ENCODE data around the gene TMPRSS2. TPM values are rescaled to one million over a fixed set of nuclear protein-coding genes. Genes with fewer than 3 reads are reported as not detected.

The TMPRSS2 gene
- total RNA-seq = 1 to 10 TPM in 2 of 4 donors, under 1 TPM in 1, not detected in 1; 0.33 to 2.8 (median 2.1) TPM
- polyA plus RNA-seq = 100 to 1,000 TPM in 2 of 3 donors, 10 to 100 TPM in 1; 66.1 to 434 (median 117) TPM

DNA sequence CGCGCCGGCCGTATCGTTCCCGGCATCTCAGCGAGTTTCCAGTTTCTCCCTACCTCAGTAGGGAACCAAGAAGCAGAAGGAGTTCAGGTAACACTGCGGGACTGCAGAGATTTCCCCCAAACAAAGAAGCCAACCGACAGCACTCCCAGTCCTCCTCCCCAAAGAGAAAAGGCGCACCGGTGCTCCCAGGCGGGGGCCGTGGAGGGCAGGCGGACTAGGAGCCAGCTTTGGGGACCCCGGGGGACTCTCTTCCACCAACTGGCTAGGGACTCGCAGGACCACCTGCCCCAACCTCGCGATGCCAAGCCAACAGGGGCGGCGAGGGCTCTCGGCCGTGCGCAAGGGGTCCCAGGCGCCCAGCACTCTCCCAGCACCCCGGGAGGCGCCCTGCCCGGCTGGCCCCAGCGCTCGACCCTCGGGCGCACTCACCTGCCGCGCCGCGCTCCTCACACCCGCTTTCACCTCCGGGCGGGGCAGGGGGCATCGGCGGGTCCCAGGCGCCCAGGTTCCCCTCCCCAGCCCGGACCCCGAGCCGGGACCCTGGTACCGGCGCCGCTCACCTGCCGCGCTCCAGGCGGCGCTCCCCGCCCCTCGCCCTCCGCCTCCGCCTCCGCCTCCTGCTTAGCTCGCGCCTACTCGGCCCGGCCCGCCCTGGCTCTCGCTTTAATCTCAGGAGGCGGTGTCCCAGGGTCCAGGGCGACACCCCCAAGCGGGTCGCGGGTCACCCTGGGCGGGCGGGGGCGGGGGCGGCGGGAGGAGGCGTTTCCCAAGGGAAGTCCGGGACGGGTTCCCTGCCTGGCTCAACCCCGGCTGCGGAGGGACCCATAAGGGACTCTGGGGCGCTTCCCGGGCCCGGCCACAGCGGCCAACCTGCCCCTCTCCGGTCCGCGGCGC, at the start of gene TMPRSS2:
Gene TMPRSS2 (minus strand): TSS at position 638 of the 894 bp plus-strand sequence. CDS start 10,025 bp downstream, outside the sequence.
- Histone ChIP-seq H3K27ac (peak within 1 kb of the TSS in 1 of 4 donors; percentile 53), H3K4me1 (peaks cover 0 to 19% (median 16%) of the 10 kb centered on the region in 4 donors), H3K4me3 (peak within 1 kb of the TSS in 3 of 4 donors; percentile 16 to 35 (median 26)), H3K9me3 (no peaks in the 10 kb centered on the region), H3K27me3 (peaks cover 21 to 65% (median 47%) of the 10 kb centered on the region in 3 donors), H3K36me3 (no peaks in the 10 kb centered on the region)
- TF ChIP-seq POLR2AphosphoS5 (IDR thresholded peaks at IDR 0.05) (peak in 1 of 4 donors; percentile 48), EP300 (IDR thresholded peaks at IDR 0.05) (no peak), POLR2A (IDR thresholded peaks at IDR 0.05) (no peak), CTCF (IDR thresholded peaks at IDR 0.05) (no peak)
- intact Hi-C loops (cut with DNase I) = no loop called here
- DNase-seq = no peak
- WGBS, 2 donors = 1 to 2% methylated on average over 85 of the region's 85 CpGs

DNA sequence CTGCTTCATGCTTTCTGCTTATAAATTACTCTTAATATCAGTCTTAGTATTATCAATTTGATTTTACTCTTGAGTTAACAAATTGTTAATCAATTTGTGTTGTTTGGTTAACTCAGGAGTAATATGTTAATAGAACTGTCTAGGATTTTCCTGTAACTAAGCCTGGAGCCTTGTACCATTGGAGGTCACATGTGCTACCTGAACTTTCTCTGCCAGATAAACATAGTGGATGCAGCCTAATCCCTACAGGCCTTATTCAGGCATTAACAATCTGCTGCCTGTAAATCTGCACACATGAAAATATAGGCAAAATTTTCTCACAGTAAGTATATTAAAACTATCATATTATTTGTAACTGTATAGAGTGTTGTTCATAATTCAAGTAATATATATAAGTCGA, 47.1 kb upstream of the TMPRSS2 start:
- Histone ChIP-seq H3K27ac (no peak overlapping the region), H3K27me3 (no peaks in the 10 kb centered on the region), H3K4me1 (no peaks in the 10 kb centered on the region), H3K36me3 (no peaks in the 10 kb centered on the region), H3K9me3 (no peaks in the 10 kb centered on the region), H3K4me3 (no peak overlapping the region)
- DNase-seq = no peak
- no peak for TF ChIP-seq POLR2A (IDR thresholded peaks at IDR 0.05)
- TF ChIP-seq POLR2AphosphoS5 (IDR thresholded peaks at IDR 0.05) = no peak
- no peak for TF ChIP-seq EP300 (IDR thresholded peaks at IDR 0.05)
- TF ChIP-seq CTCF (IDR thresholded peaks at IDR 0.05) = no peak
- intact Hi-C loops (cut with DNase I) = no loop called here
- WGBS, 2 donors = 80 to 87% methylated on average over 1 of the region's 1 CpG

DNA sequence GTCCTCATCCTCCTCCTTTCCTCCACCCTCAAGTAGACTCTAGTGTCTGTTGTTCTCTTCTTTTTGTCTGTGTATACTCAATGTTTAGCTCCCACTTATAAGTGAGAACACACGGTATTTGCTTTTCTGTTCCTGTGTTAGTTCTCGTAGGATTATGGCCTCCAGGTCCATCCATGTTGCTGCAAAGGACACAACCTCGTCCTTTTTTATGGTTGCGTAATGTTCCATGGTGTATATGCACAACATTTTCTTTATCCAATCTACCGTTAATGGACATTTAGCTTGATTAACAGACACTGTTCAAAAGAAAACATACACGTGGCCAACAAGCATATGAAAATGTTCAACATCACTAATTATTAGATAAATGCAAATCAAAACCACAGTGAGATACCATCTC, 44.3 kb upstream of the TMPRSS2 start:
- Histone ChIP-seq H3K4me3 (no peak overlapping the region), H3K27ac (no peak overlapping the region), H3K27me3 (no peaks in the 10 kb centered on the region), H3K9me3 (no peaks in the 10 kb centered on the region), H3K4me1 (no peaks in the 10 kb centered on the region), H3K36me3 (no peaks in the 10 kb centered on the region)
- intact Hi-C loops (cut with DNase I) = no loop called here
- TF ChIP-seq CTCF (IDR thresholded peaks at IDR 0.05) = no peak
- no peak for TF ChIP-seq POLR2AphosphoS5 (IDR thresholded peaks at IDR 0.05)
- no peak for TF ChIP-seq POLR2A (IDR thresholded peaks at IDR 0.05)
- no peak for TF ChIP-seq EP300 (IDR thresholded peaks at IDR 0.05)
- no peak for DNase-seq
- 92 to 93% methylated on average over 6 of the region's 6 CpGs for WGBS, 2 donors

- no peak for TF ChIP-seq EP300 (IDR thresholded peaks at IDR 0.05)
- Histone ChIP-seq H3K4me3 (no peak overlapping the region), H3K27me3 (peaks cover 0 to 2% (median 0%) of the 10 kb centered on the region in 3 donors), H3K9me3 (no peaks in the 10 kb centered on the region), H3K27ac (no peak overlapping the region), H3K36me3 (no peaks in the 10 kb centered on the region), H3K4me1 (no peaks in the 10 kb centered on the region)
- 59 to 75% methylated on average over 8 of the region's 8 CpGs for WGBS, 2 donors
- no peak for DNase-seq
- intact Hi-C loops (cut with DNase I) = no loop called here
Measured at GRCh38 chr21:41548781-41549180, 40.8 kb upstream of the TMPRSS2 start.

DNA sequence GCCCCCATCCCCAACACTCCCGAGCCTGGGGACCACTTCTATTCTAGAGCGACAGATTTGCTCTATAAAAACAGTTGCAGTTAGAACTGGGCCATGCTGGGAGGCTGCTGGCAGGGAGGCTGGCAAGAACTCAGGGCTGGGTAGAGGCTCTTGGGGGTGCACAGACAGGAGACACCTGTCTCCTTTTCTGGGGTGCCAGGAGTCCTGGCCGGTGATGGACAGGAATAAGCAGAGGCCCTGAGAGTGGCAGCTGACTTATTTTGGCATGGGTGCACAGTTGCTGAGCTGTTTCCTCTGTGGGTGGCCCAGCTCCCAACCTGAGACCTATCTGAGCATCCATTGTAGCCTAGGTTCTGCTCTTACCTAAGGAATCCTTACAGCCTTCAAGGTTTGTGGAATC, 39.2 kb upstream of the TMPRSS2 start:
- Histone ChIP-seq H3K27me3 (peaks cover 0 to 8% (median 0%) of the 10 kb centered on the region in 3 donors), H3K27ac (no peak overlapping the region), H3K36me3 (no peaks in the 10 kb centered on the region), H3K9me3 (no peaks in the 10 kb centered on the region), H3K4me3 (no peak overlapping the region), H3K4me1 (no peaks in the 10 kb centered on the region)
- intact Hi-C loops (cut with DNase I) = no loop called here
- no peak for TF ChIP-seq POLR2AphosphoS5 (IDR thresholded peaks at IDR 0.05)
- TF ChIP-seq EP300 (IDR thresholded peaks at IDR 0.05) = no peak
- no peak for TF ChIP-seq POLR2A (IDR thresholded peaks at IDR 0.05)
- TF ChIP-seq CTCF (IDR thresholded peaks at IDR 0.05) = no peak
- 90 to 96% methylated on average over 3 of the region's 3 CpGs for WGBS, 2 donors
- no peak for DNase-seq

All from sigmoid colon (tissue), 7 donors.